Neuron (in vitro differentiated cells): ENCODE data around the gene HLX.

ENCODE experiments used
- H2AFZ ChIP-seq: one replicate; pipeline ENCODE4 v1.6.1; 2013; ENCODE audit warnings: low read depth, mild to moderate bottlenecking, inconsistent platforms, low read length, moderate library complexity
- H3K27me3 ChIP-seq: one replicate; pipeline ENCODE4 v1.6.1; 2013; ENCODE audit warnings: low read length; ENCODE audit not compliant: insufficient read depth
- H3K36me3 ChIP-seq: one replicate; pipeline ENCODE4 v1.6.1; 2013; ENCODE audit warnings: low read length; ENCODE audit not compliant: insufficient read depth
- H3K4me1 ChIP-seq: one replicate; pipeline ENCODE4 v1.6.1; 2013; ENCODE audit warnings: low read length; ENCODE audit not compliant: insufficient read depth
- H3K4me3 ChIP-seq: 2 replicates; pipeline ENCODE4 v1.5.1; 2013; ENCODE audit warnings: mild to moderate bottlenecking, low read length, moderate library complexity
- H3K9me3 ChIP-seq: one replicate; pipeline ENCODE4 v1.6.1; 2013; ENCODE audit warnings: low read length

HLX gene, protein sequence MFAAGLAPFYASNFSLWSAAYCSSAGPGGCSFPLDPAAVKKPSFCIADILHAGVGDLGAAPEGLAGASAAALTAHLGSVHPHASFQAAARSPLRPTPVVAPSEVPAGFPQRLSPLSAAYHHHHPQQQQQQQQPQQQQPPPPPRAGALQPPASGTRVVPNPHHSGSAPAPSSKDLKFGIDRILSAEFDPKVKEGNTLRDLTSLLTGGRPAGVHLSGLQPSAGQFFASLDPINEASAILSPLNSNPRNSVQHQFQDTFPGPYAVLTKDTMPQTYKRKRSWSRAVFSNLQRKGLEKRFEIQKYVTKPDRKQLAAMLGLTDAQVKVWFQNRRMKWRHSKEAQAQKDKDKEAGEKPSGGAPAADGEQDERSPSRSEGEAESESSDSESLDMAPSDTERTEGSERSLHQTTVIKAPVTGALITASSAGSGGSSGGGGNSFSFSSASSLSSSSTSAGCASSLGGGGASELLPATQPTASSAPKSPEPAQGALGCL

GRCh38 chr1:220879076-220879508 lies at the start of gene HLX:
Gene HLX, plus strand, starts transcription at chr1:220879443. Its CDS starts 415 bp downstream, at chr1:220879858.
- Histone ChIP-seq H3K27me3 (peaks cover 95% of the 10 kb centered on the region), H3K36me3 (no peaks in the 10 kb centered on the region), H3K4me1 (peaks cover 15% of the 10 kb centered on the region), H2AFZ (peak within 1 kb of the TSS; percentile 96), H3K4me3 (peak within 1 kb of the TSS; percentile 44), H3K9me3 (no peaks in the 10 kb centered on the region)

GRCh38 chr1:220833436-220833835 lies 45.8 kb upstream of the HLX start:
- Histone ChIP-seq H3K36me3 (no peaks in the 10 kb centered on the region), H2AFZ (no peak overlapping the region), H3K4me3 (no peak overlapping the region), H3K4me1 (no peaks in the 10 kb centered on the region), H3K9me3 (no peaks in the 10 kb centered on the region), H3K27me3 (no peaks in the 10 kb centered on the region)

DNA sequence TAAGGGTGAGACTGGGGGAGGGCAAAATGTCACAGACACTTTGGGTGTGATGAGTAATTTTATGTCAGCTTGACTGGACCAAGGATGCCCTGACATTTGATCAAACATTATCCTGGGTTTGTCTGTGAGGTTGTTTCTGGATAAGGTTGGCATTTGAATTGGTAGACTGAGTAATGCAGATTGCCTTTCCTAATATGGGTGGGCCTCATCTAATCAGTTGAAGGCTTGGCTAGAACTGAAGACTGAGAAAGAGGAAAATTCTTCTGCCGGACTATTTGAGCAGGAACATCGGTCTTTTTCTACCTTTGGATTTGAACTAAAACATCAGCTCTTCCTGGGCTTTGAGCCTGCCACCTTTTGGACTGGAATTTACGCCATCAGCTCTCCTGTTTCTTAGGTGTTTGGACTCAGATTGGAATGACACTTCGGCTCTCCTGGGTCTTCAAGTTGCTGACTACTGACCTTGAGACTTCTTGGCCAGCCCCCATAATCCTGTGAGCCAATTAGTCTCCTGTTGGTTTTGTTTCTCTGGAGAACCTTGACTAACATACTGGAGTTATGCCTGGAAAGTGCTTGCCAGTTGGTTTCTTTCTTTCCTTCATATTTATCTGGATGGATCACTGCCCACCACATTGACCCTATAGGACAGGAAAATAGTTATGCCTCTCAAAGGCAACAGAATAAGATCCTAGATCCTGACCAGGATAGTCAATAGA lies 44.9 kb upstream of the HLX start:
- H3K4me1 ChIP-seq = peaks cover 7% of the 10 kb centered on the region
- no peaks in the 10 kb centered on the region for H3K36me3 ChIP-seq
- no peak overlapping the region for H2AFZ ChIP-seq
- no peak overlapping the region for H3K4me3 ChIP-seq
- no peaks in the 10 kb centered on the region for H3K9me3 ChIP-seq
- H3K27me3 ChIP-seq = no peaks in the 10 kb centered on the region

DNA sequence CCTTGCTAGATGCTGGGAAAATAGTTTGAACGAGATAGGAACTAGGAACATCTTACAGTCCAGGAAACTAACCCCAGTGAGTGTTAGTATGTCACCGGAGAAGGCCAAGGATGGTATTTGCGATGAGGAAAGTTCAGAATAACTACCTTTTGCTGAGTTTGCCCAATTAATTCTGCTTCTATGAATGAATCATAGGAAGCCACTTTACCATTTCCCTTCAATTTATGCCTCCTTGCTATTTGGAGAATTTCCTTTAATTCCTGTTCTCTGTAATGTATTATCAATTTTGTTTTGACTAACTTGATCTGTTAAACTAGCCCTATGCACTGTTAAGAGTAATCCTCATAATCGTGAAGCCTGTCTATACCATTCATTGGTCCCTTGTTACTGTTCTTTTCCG lies 40.7 kb upstream of the HLX start:
- peaks cover 13% of the 10 kb centered on the region for H3K4me1 ChIP-seq
- H3K4me3 ChIP-seq = no peak overlapping the region
- no peak overlapping the region for H2AFZ ChIP-seq
- no peaks in the 10 kb centered on the region for H3K9me3 ChIP-seq
- H3K27me3 ChIP-seq = no peaks in the 10 kb centered on the region
- no peaks in the 10 kb centered on the region for H3K36me3 ChIP-seq

- Histone ChIP-seq H3K4me3 (no peak overlapping the region), H3K4me1 (peaks cover 13% of the 10 kb centered on the region), H2AFZ (no peak overlapping the region), H3K9me3 (no peaks in the 10 kb centered on the region), H3K36me3 (no peaks in the 10 kb centered on the region), H3K27me3 (no peaks in the 10 kb centered on the region)
Observed at GRCh38 chr1:220839474-220839873, 39.8 kb upstream of the HLX start.

DNA sequence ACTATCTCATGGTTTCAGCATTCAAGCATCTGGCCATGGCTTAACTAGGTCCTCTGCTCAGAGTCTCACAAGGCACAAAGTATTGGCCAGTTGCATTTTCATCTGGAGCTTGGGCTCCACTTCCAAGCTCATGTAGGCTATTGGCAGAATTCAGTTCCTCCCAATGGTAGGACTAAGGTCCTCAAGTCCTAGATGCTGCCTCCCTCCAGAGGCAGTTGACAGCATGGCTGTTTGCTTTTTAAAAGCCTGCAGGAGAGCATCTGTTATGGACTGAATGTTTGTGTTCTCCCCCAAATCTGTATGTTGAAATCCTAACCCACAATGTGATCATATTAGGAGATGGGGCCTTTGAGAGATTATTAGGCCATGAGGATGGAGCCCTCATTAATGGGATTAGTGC lies 38.0 kb upstream of the HLX start:
- H3K4me3 ChIP-seq = no peak overlapping the region
- H3K9me3 ChIP-seq = no peaks in the 10 kb centered on the region
- no peak overlapping the region for H2AFZ ChIP-seq
- no peaks in the 10 kb centered on the region for H3K36me3 ChIP-seq
- H3K27me3 ChIP-seq = no peaks in the 10 kb centered on the region
- H3K4me1 ChIP-seq = peaks cover 13% of the 10 kb centered on the region

GRCh38 chr1:220843481-220844011 lies 35.7 kb upstream of the HLX start:
- no peak overlapping the region for H3K4me3 ChIP-seq
- H2AFZ ChIP-seq = no peak overlapping the region

DNA sequence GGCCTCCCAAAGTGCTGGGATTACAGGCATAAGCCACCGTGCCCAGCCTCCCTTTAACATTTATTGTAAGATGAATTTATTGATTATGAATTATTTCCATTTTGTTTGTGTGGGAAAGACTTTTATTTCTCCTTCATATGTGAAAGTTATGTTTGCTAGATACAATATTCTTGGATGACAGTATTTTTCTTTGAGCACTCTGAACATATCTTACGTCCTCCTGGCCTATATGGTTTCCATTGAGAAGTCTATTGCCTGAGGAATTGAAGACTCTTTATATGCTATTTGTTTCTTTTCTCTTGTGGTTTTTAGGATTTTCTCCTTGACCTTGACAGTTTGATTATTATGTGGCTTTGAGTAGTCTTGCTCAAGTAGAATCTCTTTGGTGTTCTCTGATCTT lies 26.8 kb upstream of the HLX start:
- H3K27me3 ChIP-seq = no peaks in the 10 kb centered on the region

More at GRCh38 chr1:220843481-220844011, 35.7 kb upstream of the HLX start:
- Histone ChIP-seq H3K27me3 (no peaks in the 10 kb centered on the region), H3K4me1 (peaks cover 13% of the 10 kb centered on the region), H3K9me3 (no peaks in the 10 kb centered on the region), H3K36me3 (no peaks in the 10 kb centered on the region)

DNA sequence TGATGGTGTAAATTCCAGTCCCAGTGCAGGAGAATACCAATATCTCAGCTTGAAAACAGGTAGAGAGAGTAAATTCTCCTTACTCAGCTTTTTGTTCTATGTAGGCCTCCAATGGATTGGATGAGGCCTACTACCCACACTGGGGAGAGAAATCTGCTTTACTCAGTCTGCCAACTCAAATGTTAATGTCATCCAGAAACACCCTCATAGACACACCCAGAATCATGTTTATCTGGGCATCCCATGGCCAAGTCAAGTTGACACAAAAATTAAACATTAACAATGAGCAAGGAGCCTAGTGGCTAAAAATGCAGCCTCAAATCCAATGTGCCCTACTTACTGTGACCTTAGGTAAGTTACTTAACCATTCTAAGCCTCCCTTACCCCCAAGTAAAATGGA lies 6.9 kb upstream of the HLX start:
- peaks cover 5% of the 10 kb centered on the region for H3K4me1 ChIP-seq
- no peak overlapping the region for H3K4me3 ChIP-seq
- no peaks in the 10 kb centered on the region for H3K9me3 ChIP-seq
- peaks cover 37% of the 10 kb centered on the region for H3K27me3 ChIP-seq
- H2AFZ ChIP-seq = no peak overlapping the region
- H3K36me3 ChIP-seq = no peaks in the 10 kb centered on the region

More for the DNA sequence above, 26.8 kb upstream of the HLX start:
- no peaks in the 10 kb centered on the region for H3K9me3 ChIP-seq
- no peak overlapping the region for H2AFZ ChIP-seq
- no peaks in the 10 kb centered on the region for H3K36me3 ChIP-seq
- no peak overlapping the region for H3K4me3 ChIP-seq
- H3K4me1 ChIP-seq = no peaks in the 10 kb centered on the region

DNA sequence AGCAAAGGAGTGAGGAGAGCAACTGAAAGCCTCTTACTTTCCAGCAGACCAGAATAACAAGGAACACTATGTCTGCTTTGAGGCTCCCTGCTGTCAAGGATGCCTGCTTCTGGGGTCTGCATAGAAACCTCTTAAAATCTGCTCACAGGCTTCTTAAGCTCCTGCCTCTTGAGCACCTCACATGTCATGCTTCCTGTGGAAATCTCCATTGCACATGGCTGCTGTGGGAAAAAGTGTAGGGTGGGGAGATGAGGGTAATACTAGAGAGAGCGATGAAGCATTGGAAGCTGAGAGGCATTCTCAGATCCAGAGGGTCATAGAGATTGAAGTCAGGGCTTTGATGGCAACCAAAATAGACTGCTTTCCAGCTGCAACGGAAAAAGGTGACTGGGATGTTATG lies 6.2 kb upstream of the HLX start:
- Histone ChIP-seq H3K4me3 (no peak overlapping the region), H3K9me3 (no peaks in the 10 kb centered on the region), H3K36me3 (no peaks in the 10 kb centered on the region), H3K27me3 (peaks cover 45% of the 10 kb centered on the region), H3K4me1 (peaks cover 6% of the 10 kb centered on the region), H2AFZ (no peak overlapping the region)

- Histone ChIP-seq H3K36me3 (no peaks in the 10 kb centered on the region), H3K4me3 (no peak overlapping the region), H2AFZ (no peak overlapping the region), H3K27me3 (peaks cover 55% of the 10 kb centered on the region), H3K9me3 (no peaks in the 10 kb centered on the region), H3K4me1 (peaks cover 8% of the 10 kb centered on the region)
Observed at GRCh38 chr1:220873868-220874655, 5.2 kb upstream of the HLX start.

DNA sequence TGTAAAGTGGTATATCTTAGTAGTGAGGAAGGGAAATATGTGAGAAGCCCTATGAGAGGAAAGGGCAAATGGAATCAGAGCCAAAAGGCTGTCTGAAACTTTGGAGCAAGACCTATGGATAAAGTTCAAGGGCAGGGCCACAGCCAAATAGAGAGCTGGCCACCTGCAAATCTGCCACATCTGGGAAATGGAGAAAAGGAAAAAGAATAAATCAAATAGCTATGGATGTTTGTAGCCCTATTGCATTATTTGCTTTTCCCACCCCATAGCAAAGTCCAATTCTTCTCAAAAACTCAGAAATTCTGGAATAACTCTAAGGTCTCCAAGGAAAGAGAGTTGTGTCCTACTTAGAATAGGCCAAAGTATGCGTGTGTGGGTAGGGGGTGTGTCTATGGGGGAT lies 4.0 kb upstream of the HLX start:
- H3K9me3 ChIP-seq = no peaks in the 10 kb centered on the region
- H2AFZ ChIP-seq = no peak overlapping the region
- no peaks in the 10 kb centered on the region for H3K36me3 ChIP-seq
- no peak overlapping the region for H3K4me3 ChIP-seq
- H3K4me1 ChIP-seq = peaks cover 15% of the 10 kb centered on the region
- H3K27me3 ChIP-seq = peaks cover 64% of the 10 kb centered on the region
